Measurements from ENCODE around the gene C1orf94.

DNA sequence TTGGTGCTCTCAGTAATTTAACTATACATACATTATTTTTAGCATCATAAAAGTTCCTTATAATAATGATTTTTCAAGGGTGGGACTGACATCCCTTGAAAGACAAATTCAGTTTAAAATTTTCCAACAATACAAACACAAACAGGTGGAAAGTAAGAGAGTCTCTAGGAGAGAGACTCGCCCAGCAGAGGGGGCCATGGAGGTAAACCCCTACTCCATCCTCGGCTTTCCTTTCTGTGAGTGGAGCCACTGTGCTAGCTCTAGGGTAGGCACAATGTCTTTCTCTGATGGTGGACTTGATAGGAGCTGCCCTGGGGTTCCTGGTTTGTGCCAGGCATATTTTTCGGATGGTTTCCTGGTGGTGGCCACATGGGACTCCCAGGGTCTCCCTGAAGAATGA, 20.0 kb upstream of the C1orf94 start:
- TF ChIP-seq, protein P1, sequence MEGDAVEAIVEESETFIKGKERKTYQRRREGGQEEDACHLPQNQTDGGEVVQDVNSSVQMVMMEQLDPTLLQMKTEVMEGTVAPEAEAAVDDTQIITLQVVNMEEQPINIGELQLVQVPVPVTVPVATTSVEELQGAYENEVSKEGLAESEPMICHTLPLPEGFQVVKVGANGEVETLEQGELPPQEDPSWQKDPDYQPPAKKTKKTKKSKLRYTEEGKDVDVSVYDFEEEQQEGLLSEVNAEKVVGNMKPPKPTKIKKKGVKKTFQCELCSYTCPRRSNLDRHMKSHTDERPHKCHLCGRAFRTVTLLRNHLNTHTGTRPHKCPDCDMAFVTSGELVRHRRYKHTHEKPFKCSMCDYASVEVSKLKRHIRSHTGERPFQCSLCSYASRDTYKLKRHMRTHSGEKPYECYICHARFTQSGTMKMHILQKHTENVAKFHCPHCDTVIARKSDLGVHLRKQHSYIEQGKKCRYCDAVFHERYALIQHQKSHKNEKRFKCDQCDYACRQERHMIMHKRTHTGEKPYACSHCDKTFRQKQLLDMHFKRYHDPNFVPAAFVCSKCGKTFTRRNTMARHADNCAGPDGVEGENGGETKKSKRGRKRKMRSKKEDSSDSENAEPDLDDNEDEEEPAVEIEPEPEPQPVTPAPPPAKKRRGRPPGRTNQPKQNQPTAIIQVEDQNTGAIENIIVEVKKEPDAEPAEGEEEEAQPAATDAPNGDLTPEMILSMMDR (IDR thresholded peaks at IDR 0.05): no peak
- no peak for TF ChIP-seq POLR2AphosphoS5 (IDR thresholded peaks at IDR 0.05)
- no peak for TF ChIP-seq POLR2A (IDR thresholded peaks at IDR 0.05)
- TF ChIP-seq EP300 (IDR thresholded peaks at IDR 0.05; ENCODE audit: low read depth): no peak

Measured in transverse colon (tissue), 4 donors.